Activated naive CD8-positive, alpha-beta T cell treated with anti-CD3 and anti-CD28 coated beads, Interleukin-2, amount 50 U/mL, for 24 hours (primary cell): ENCODE data around the gene RAI14.
"Not testable (repeated sequence)": the region's sequence is repeated elsewhere in the genome, so short reads cannot be mapped to it uniquely, and the experiment has no call there.

Experiments
- ATAC-seq: fragments of 150-1000 bp; cut with Tn5 transposase; one replicate; pipeline ENCODE4 v1.10.0; 2021
- DNase-seq: peaks from one replicate; pipeline ENCODE4 v3.0.0; 2021
- H3K27ac Mint-ChIP-seq: one replicate; pipeline ENCODE4 v1.8.0; 2021; ENCODE audit warnings: mild to moderate bottlenecking, mixed read lengths
- H3K27me3 Mint-ChIP-seq: one replicate; pipeline ENCODE4 v1.8.0; 2021; ENCODE audit warnings: mixed read lengths
- H3K36me3 Mint-ChIP-seq: one replicate; pipeline ENCODE4 v1.8.0; 2021; ENCODE audit warnings: low read depth, mixed read lengths
- H3K4me1 Mint-ChIP-seq: one replicate; pipeline ENCODE4 v1.8.0; 2021; ENCODE audit warnings: mixed read lengths
- H3K4me3 Mint-ChIP-seq: one replicate; pipeline ENCODE4 v1.8.0; 2021; ENCODE audit warnings: mild to moderate bottlenecking, moderate library complexity, mixed read lengths
- H3K9me3 Mint-ChIP-seq: one replicate; pipeline ENCODE4 v1.8.0; 2021; ENCODE audit warnings: mixed read lengths

RAI14 gene

DNA sequence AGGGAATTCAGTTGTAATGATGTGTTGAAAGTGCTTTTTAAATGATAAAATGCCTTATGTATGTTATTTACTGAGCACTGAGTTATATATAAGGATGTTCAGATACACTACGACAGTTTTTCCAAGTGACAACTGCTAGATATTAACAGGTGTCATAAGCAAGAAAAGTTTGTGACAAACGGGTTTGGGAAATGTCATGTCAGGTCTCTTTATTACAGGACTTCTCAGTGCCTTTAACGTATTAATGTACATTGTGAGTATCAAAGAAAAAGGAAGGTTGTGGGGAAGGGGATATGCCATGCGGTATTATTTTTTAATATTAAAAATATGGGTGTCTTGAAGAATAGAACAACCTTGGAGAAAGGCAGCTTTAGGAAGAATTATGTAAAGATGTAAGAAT lies 56.4 kb downstream of the RAI14 start:
- ATAC-seq (no peak), DNase-seq (no peak)
- Mint-ChIP-seq H3K9me3 (no peaks in the 10 kb centered on the region), H3K27ac (no peak overlapping the region), H3K4me1 (peaks cover 2% of the 10 kb centered on the region), H3K27me3 (peaks cover 11% of the 10 kb centered on the region), H3K36me3 (no peaks in the 10 kb centered on the region), H3K4me3 (no peak overlapping the region)

DNA sequence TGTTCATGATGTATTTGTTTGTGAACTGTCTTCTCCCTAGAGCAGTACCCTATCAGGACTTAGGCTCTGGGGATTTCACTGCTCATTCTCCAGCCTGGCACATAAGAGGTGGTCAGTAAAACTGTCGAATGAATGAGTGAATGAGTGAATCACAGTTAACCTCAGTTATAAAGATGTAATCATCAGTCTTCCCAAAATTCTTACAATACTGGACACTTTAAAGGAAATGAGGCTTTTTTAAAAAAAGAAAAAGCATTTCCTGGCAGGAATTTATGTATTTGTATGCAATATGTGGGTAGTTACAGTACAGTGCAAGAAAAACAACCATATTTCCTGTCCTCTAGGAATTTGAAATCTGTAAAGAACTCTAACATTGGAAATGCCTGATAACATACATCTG lies 59.6 kb downstream of the RAI14 start:
- no peak for ATAC-seq
- Mint-ChIP-seq H3K27ac (no peak overlapping the region), H3K27me3 (peaks cover 11% of the 10 kb centered on the region), H3K4me1 (peaks cover 2% of the 10 kb centered on the region), H3K4me3 (no peak overlapping the region), H3K9me3 (no peaks in the 10 kb centered on the region), H3K36me3 (no peaks in the 10 kb centered on the region)
- no peak for DNase-seq

- peaks cover 12% of the 10 kb centered on the region for H3K27me3 Mint-ChIP-seq
- no peak for DNase-seq
- ATAC-seq: no peak
- no peaks in the 10 kb centered on the region for H3K9me3 Mint-ChIP-seq
- peaks cover 2% of the 10 kb centered on the region for H3K4me1 Mint-ChIP-seq
- no peaks in the 10 kb centered on the region for H3K36me3 Mint-ChIP-seq
- no peak overlapping the region for H3K27ac Mint-ChIP-seq
- no peak overlapping the region for H3K4me3 Mint-ChIP-seq
Observed at GRCh38 chr5:34716986-34717385, 60.9 kb downstream of the RAI14 start.

GRCh38 chr5:34717426-34718327 lies 61.5 kb downstream of the RAI14 start:
- Mint-ChIP-seq H3K36me3 (no peaks in the 10 kb centered on the region), H3K27me3 (peaks cover 12% of the 10 kb centered on the region), H3K27ac (no peak overlapping the region), H3K4me1 (peaks cover 2% of the 10 kb centered on the region), H3K4me3 (no peak overlapping the region), H3K9me3 (no peaks in the 10 kb centered on the region)
- ATAC-seq (no peak), DNase-seq (no peak)

GRCh38 chr5:34718516-34718915 lies 62.4 kb downstream of the RAI14 start:
- DNase-seq (no peak), ATAC-seq (no peak)
- Mint-ChIP-seq H3K36me3 (no peaks in the 10 kb centered on the region), H3K4me3 (no peak overlapping the region), H3K4me1 (peaks cover 2% of the 10 kb centered on the region), H3K27ac (no peak overlapping the region), H3K9me3 (no peaks in the 10 kb centered on the region), H3K27me3 (peaks cover 12% of the 10 kb centered on the region)

GRCh38 chr5:34719029-34719428 lies 62.9 kb downstream of the RAI14 start:
- H3K27ac Mint-ChIP-seq: no peak overlapping the region
- H3K9me3 Mint-ChIP-seq: no peaks in the 10 kb centered on the region
- no peak overlapping the region for H3K4me3 Mint-ChIP-seq

DNA sequence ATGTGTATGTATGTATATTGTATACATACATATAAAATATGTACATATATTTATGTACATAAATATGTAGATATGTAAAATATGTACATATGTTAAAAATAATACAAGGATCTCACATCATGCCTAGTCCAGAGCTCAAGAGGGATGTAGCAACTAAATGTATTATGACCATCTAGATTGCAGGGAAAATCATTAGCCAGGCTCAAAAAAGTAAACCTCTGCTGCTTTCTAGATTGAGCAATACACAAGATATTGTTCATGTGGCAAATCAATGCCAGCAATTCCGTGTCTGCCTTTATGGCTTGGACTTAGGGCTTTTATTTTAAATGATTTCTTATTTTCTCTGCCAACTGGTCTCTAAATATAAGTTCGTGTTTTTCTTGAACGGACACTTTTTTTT lies 65.2 kb downstream of the RAI14 start:
- H3K27me3 Mint-ChIP-seq: peaks cover 8% of the 10 kb centered on the region
- H3K4me1 Mint-ChIP-seq: no peaks in the 10 kb centered on the region
- ATAC-seq: no peak
- H3K36me3 Mint-ChIP-seq: no peaks in the 10 kb centered on the region
- H3K9me3 Mint-ChIP-seq: peaks cover 4% of the 10 kb centered on the region
- H3K4me3 Mint-ChIP-seq: no peak overlapping the region
- no peak overlapping the region for H3K27ac Mint-ChIP-seq
- DNase-seq: no peak

More at GRCh38 chr5:34719029-34719428, 62.9 kb downstream of the RAI14 start:
- Mint-ChIP-seq H3K27me3 (peaks cover 12% of the 10 kb centered on the region), H3K36me3 (no peaks in the 10 kb centered on the region), H3K4me1 (peaks cover 2% of the 10 kb centered on the region)
- ATAC-seq (no peak), DNase-seq (no peak)

GRCh38 chr5:34722183-34722582 lies 66.1 kb downstream of the RAI14 start:
- no peak overlapping the region for H3K27ac Mint-ChIP-seq
- H3K9me3 Mint-ChIP-seq: peaks cover 11% of the 10 kb centered on the region
- H3K36me3 Mint-ChIP-seq: no peaks in the 10 kb centered on the region
- no peak overlapping the region for H3K4me3 Mint-ChIP-seq
- H3K27me3 Mint-ChIP-seq: peaks cover 8% of the 10 kb centered on the region
- no peak for DNase-seq
- H3K4me1 Mint-ChIP-seq: no peaks in the 10 kb centered on the region
- ATAC-seq: no peak

- Mint-ChIP-seq H3K36me3 (no peaks in the 10 kb centered on the region), H3K4me1 (no peaks in the 10 kb centered on the region), H3K27ac (no peak overlapping the region), H3K9me3 (peaks cover 11% of the 10 kb centered on the region), H3K4me3 (no peak overlapping the region), H3K27me3 (peaks cover 8% of the 10 kb centered on the region)
- ATAC-seq (no peak), DNase-seq (no peak)
Observed at GRCh38 chr5:34724741-34725140, 68.6 kb downstream of the RAI14 start.

- not testable (repeated sequence) for H3K27me3 Mint-ChIP-seq, H3K36me3 Mint-ChIP-seq, H3K27ac Mint-ChIP-seq, ATAC-seq, H3K4me1 Mint-ChIP-seq, H3K4me3 Mint-ChIP-seq, DNase-seq
- peaks cover 11% of the 10 kb centered on the region for H3K9me3 Mint-ChIP-seq
Observed at GRCh38 chr5:34727166-34727749, 71.1 kb downstream of the RAI14 start.

DNA sequence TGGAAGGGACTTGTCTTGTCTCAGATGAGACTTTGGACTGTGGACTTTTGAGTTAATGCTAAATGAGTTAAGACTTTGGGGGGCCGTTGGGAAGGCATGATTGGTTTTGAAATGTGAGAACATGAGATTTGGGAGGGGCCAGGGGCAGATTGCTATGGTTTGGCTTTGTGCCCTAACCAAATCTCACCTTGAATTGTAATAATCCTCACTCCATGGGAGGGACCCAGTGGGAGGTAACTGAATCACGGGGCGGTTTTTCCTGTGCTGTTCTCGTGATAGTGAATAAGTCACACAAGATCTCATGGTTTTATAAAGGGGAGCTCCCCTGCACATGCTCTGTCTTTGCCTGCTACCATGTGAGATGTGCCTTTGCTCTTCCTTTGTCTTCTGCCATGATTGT lies 72.1 kb downstream of the RAI14 start:
- no peaks in the 10 kb centered on the region for H3K4me1 Mint-ChIP-seq
- peaks cover 11% of the 10 kb centered on the region for H3K9me3 Mint-ChIP-seq
- H3K27me3 Mint-ChIP-seq: peaks cover 6% of the 10 kb centered on the region
- H3K27ac Mint-ChIP-seq: no peak overlapping the region
- H3K36me3 Mint-ChIP-seq: no peaks in the 10 kb centered on the region
- no peak overlapping the region for H3K4me3 Mint-ChIP-seq
- no peak for DNase-seq
- ATAC-seq: no peak

DNA sequence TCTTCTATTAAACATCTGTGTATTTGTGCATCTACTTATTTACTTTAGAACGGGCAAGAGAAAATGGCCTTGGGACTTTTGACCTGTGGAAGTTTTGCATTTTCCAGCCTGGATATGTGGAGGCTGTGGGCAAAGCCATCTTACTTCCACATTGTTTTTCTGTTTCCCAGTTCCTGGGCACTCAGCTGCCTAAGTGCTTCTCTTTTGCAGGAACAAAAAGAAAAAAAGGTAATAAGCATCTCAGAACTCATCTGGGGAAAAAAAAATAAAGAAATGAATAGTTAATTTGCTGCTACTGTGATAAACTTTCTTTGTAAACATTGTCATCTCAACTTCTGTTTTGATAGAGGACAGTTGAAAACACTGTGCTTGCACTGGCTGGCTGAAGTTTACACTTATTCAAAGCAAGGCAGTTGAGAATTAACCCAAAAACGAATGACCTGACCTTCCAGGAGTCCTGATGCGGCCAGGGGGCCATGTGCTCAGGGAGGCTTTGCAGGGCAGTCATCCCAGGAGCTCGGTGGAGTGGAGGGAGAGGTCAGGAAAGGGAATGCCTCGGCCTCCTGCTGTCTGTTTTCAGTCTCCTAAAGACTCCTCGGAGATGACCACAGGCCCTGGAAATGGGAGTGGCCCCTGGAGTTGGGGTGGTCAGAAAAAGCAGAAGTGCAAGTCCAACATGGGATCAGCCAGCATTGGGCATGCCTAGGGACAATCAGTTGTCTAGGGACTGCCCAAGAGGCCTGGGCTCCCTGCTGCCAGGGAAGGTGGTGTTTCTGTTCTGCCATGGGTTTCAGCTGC lies 75.5 kb downstream of the RAI14 start:
- peaks cover 6% of the 10 kb centered on the region for H3K27me3 Mint-ChIP-seq
- no peaks in the 10 kb centered on the region for H3K36me3 Mint-ChIP-seq
- H3K9me3 Mint-ChIP-seq: peaks cover 6% of the 10 kb centered on the region
- DNase-seq (no peak), ATAC-seq (no peak)
- no peak overlapping the region for H3K27ac Mint-ChIP-seq
- no peak overlapping the region for H3K4me3 Mint-ChIP-seq
- H3K4me1 Mint-ChIP-seq: no peaks in the 10 kb centered on the region

DNA sequence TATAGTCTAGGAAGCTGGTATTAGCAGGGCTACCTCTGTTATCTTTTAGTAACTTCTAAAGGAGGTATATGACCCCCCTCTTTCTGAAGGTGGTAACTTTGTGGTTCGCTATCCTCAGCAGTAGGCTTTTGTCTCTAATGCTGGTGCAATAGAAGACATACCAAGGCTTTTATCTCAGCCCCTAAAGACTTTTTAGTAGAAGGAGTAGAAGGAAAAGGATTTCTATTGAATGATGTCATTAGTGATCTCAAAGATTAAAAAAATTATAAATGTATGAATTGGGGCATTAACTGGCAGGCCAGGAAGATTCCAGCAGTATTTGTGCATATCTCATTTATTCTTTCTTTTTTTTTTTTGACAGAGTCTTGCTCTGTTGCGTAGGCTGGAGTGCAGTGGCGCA lies 78.2 kb downstream of the RAI14 start:
- Mint-ChIP-seq H3K4me3 (no peak overlapping the region), H3K27ac (no peak overlapping the region), H3K9me3 (no peaks in the 10 kb centered on the region), H3K4me1 (no peaks in the 10 kb centered on the region), H3K36me3 (no peaks in the 10 kb centered on the region), H3K27me3 (peaks cover 6% of the 10 kb centered on the region)
- no peak for DNase-seq
- no peak for ATAC-seq

DNA sequence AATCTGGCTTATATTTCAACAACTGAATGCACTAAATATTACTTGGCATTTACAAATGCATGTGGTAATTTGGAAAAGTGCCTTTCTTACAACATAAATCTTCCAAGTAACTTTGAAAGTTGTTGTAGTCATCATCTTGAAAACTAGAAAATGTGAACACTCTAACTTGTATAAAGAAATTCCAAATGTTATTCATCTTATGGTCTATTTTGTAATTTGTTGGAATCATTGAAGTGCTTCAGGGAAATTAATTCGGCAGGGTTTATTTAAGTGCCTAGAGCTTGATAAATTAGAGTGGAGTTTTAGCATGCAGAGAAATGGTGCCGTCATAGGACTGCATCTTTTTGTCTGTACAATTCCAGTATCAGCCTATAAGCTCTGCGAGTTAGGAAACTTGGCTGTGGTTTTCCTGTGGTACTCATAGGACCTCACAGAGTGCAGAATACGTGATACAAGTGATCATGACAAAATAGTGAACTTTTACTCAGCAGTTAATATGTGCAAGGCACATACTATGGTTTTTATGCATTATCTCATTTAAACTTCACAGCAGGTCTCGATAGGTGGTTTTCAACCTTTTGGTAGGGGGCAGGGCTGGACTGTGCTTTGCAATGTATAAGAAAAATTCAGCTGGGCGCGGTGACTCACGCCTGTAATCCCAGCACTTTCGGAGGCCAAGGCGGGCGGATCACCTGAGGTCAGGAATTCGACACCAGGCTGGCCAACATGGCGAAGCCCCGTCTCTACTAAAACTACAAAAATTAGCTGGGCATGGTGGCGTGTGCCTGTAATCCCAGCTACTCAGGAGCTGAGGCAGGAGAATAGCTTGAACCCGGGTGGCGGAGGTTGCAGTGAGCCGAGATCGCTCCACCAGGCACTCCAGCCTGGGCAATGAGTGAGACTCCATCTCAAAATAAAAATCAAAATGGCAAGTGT lies 79.6 kb downstream of the RAI14 start:
- DNase-seq: no peak
- H3K9me3 Mint-ChIP-seq: no peaks in the 10 kb centered on the region
- no peak overlapping the region for H3K27ac Mint-ChIP-seq
- no peak overlapping the region for H3K4me3 Mint-ChIP-seq
- no peaks in the 10 kb centered on the region for H3K36me3 Mint-ChIP-seq
- H3K27me3 Mint-ChIP-seq: peaks cover 6% of the 10 kb centered on the region
- no peaks in the 10 kb centered on the region for H3K4me1 Mint-ChIP-seq
- no peak for ATAC-seq
